NCI-H2107 (cell line): Measurements from ENCODE around the gene TGFBR2.
"Not testable (repeated sequence)": the region's sequence is repeated elsewhere in the genome, so short reads cannot be mapped to it uniquely, and the experiment has no call there.

ENCODE experiments used
- DNase-seq: peaks from one replicate; lab custom pipeline; 2025; lab: John Stamatoyannopoulos, UW

TGFBR2 gene

DNA sequence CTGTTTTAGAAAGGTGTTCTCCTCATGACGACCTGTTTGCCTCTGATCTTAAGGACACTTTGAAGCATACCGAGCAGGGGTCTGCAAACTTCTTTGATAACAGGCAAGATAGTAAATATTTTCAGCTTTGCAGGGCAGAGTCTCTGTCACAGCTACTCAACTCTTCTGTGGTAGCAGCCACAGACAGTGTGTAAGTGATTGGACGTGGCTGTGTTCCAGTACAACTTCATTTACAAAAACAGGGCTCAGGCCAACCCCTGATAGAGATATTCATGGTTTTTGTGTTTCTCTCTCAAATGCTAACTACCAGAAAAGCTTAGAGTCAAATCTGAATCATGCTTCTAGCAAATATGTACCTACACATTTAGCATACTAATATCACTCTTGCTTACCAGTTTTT, 51.5 kb downstream of the TGFBR2 start:
- no peak for DNase-seq

- DNase-seq: no peak
Measured at GRCh38 chr3:30658328-30659052, 52.1 kb downstream of the TGFBR2 start.

- DNase-seq: no peak
Measured at GRCh38 chr3:30659270-30660130, 53.1 kb downstream of the TGFBR2 start.

DNA sequence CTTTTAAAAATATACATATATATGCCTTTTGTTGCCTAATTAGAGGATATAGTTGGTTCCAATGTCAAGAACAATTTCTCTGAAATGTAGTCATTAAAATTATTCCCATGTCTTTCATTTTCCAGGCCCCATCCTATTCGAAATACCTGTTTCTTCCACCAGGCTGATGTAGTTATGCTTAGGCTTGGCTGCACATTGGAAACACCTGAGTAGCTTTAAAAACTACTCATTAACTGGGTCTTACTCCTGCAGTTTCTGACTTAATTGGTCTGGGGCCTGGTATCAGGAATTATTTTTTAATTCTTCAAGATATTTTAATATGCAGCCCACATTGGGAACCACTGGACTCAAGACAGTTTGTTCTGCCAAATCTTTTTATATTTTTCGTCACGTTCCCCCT, 53.7 kb downstream of the TGFBR2 start:
- DNase-seq: no peak

DNA sequence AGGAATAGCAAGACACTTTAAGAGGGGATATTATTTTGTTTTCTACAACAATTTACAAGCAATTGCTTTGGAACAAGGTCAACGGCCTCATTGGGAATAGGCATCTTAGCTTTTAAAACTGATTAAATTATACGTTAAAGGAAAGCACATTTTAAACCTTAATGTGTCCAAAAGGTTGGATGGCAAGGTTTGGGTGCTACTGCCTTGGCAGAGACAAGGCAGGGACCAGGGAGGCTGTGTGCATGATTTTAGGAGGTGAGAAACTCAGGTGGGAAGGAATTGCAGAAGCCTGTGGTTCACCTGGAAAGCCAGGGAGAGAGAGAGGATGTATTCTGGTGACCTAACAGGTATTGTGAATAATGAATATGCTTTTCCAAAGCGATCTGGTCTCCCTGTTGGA, 54.3 kb downstream of the TGFBR2 start:
- DNase-seq: no peak

DNA sequence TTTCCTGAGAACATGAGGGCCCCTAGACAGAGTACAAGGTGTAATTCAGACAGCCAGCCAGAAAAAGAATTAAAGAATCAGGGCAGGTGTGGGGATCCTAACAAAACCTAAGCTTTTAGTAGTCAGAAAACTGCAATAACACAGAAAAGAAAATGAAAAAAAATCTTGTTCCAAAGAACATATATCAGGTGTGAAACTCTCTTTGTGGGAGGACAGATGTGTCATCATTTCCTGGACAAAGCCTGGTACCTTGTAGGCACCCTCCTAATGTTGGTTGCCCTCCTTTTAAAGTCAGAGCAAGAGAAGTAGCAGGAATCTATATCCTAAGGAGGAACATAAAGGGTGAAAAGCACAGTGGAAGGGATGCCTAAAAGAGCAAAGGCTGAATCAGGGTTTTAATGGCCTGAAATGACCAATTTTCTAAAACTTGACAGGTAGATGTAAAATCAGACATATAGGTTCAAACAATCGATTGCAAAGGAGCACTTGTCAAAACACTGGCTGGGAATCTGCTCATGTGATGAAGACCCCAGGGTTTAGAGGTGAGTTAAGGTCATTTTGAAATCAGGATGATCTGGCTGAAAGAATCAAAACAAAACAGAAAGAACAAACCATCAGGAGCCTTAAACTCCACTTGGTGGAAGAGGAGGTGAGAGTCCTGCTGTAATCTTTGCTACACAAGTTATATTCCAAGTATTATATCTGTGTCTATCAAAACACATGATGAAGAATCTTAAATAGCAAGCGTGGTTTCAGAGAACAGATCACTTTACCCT, 54.9 kb downstream of the TGFBR2 start:
- no peak for DNase-seq

DNA sequence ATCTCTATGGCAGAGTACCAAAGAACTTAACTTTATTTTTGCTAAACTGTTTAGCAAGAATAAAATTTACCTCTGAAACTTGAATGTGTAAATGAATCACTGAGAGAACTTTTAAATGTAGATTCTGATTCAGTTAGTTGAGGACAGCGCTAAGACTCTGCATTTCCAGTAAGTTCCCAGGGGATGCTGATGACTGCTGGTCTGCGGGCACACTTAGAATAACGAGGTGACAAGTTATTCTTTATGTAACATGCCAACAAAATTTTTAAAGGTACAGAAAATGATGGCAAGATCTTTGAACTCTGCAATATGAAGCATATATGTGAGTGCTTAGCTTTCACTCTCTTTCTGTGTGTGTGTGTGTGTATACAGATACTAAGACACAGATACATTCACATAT, 56.4 kb downstream of the TGFBR2 start:
- DNase-seq: no peak

- DNase-seq: no peak
Measured at GRCh38 chr3:30663533-30664241, 57.3 kb downstream of the TGFBR2 start.

DNA sequence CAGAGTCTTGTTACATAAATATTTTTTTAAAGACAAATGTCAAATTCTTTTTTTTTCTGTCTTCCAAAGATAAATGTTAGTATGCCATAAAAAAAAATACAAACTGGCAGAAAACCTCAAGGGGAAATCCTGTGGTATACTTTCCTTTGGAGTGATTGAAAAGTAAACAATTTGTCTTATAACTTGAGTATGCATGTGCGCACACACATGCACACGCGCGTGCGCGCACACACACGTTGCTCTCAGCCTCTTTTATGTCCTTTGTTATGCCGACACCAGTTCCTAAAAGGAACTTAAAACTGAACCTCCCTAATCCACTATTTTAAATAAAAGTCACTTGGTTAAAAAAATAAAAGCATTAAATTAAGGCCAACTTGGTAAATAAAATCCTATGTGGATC, 58.1 kb downstream of the TGFBR2 start:
- no peak for DNase-seq

- no peak for DNase-seq
Measured at GRCh38 chr3:30664884-30665283, 58.5 kb downstream of the TGFBR2 start.

DNA sequence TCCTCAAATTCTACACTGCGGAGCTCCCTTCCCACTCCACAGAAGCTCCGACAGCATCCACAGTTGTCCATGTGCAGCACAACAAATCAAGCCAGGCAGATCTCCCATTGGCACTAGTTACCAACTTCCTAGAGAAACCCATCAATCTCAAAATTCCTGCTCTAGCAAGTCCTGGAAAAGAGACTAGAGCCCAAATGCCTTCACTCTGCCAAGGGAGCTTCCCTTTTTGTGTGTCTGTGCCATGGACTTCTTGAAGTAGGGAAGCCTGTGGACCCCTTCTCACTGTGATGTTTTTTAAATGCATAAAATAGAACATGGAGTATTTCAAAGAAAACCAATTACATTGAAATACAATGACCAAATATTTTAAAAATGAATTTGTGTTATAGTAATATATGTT, 59.1 kb downstream of the TGFBR2 start:
- no peak for DNase-seq

GRCh38 chr3:30666572-30667279, 60.3 kb downstream of the TGFBR2 start:
- no peak for DNase-seq

GRCh38 chr3:30667280-30667651, 60.9 kb downstream of the TGFBR2 start:
- DNase-seq: no peak

- no peak for DNase-seq
Measured at GRCh38 chr3:30668051-30668609, 61.7 kb downstream of the TGFBR2 start.

DNA sequence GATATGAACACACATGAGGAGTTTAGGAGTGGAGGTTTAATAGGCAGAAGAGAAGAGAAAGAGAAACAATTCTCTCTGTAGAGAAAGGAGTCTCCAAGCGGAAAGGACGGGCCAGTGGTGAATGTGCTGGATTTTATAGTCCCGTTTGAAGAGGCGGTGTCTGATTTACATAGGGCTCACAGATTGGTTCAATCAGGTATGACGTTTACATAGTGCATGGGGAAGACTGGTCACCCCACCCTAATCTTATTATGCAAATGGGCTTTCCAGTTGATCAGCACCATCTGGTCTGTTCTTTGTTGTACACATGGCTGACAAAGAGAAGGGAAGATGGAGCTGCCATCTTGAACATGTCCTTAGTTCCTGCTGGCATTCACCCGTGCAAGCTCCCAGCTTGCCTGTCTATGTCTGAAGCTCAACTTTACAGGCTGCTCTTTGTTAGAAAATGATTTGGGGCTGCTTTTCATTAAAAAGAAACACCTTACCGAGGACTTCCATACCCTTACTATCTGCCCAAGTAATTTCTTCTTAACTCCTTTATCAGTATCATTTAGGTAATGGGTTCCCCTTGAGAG, 63.0 kb downstream of the TGFBR2 start:
- not testable (repeated sequence) for DNase-seq

DNA sequence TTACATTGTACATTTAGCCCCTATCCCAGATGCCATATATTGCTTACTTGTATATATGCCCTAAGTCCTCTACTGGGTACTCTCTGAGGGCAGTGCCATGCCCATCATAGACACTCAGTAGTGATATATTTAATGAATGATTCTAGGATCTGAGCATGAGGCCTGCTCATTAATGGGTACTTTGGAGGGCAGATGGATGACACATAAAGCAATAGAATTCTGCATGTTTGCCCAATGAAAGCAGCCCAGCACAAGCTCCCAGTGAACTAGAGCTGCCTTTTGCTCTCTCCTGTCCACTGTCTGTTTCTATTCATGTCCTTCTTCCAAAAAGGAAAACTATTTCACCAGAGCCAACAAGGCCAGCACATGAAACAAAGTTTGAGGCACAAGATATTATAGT, 63.9 kb downstream of the TGFBR2 start:
- no peak for DNase-seq

- no peak for DNase-seq
Measured at GRCh38 chr3:30671527-30672286, 65.3 kb downstream of the TGFBR2 start.

- DNase-seq: no peak
Measured at GRCh38 chr3:30672287-30672735, 65.9 kb downstream of the TGFBR2 start.

DNA sequence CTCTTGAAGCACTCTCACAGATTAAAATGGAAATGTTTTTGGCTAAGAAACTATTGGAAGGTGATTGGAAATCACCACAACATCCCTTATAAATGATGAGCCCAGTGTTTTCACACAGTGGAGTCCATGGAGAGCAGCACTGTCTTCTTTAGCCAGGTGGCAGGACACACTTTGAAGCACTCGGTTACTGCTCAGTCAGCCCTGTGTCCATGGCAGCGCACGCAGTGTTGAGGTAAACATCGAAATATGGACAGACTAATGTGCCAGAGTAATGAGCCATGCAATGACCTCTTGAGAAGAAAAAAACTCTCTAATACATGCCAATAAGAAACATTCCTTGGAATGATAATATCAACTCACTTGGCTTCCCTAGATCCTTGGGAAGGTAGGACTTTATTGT, 66.6 kb downstream of the TGFBR2 start:
- DNase-seq: no peak
